Measurements from ENCODE around the gene TLR6.
"Not testable (repeated sequence)": the region's sequence is repeated elsewhere in the genome, so short reads cannot be mapped to it uniquely, and the experiment has no call there.

The TLR6 gene

GRCh38 chr4:38785041-38785790, 71.4 kb downstream of the TLR6 start:
- no peak for DNase-seq

GRCh38 chr4:38784141-38784540, 72.5 kb downstream of the TLR6 start:
- no peak for DNase-seq

GRCh38 chr4:38783109-38783460, 73.5 kb downstream of the TLR6 start:
- no peak for DNase-seq

- DNase-seq = peak; percentile 42
Observed at GRCh38 chr4:38782452-38783108, 74.0 kb downstream of the TLR6 start, which contains the start of gene TLR10. Gene TLR10 (minus strand): TSS chr4:38782990. CDS start chr4:38775590, 7,400 bp downstream.

- no peak for DNase-seq
Observed at GRCh38 chr4:38781854-38782261, 74.8 kb downstream of the TLR6 start.

- no peak for DNase-seq
Observed at GRCh38 chr4:38780833-38781484, 75.7 kb downstream of the TLR6 start.

GRCh38 chr4:38779790-38780189, 76.8 kb downstream of the TLR6 start:
- DNase-seq = no peak

GRCh38 chr4:38777925-38778324, 78.7 kb downstream of the TLR6 start:
- DNase-seq = not testable (repeated sequence)

- no peak for DNase-seq
Observed at GRCh38 chr4:38775326-38775725, 81.3 kb downstream of the TLR6 start.

- DNase-seq = no peak
Observed at GRCh38 chr4:38774181-38774955, 82.2 kb downstream of the TLR6 start.
